ENCODE measurements around the gene SLC47A2.

- TF ChIP-seq CTCF (IDR thresholded peaks at IDR 0.05) (no peak), POLR2AphosphoS5 (IDR thresholded peaks at IDR 0.05) (no peak), POLR2A (IDR thresholded peaks at IDR 0.05) (no peak)
These were observed 1.6 kb downstream of the SLC47A2 start for GRCh38 chr17:19714542-19715411.
